Mucosa of descending colon (tissue), 3 donors: ENCODE results near the gene NOC4L. TPM values are rescaled to one million over a fixed set of nuclear protein-coding genes. Genes with fewer than 3 reads are reported as not detected.

ENCODE experiments used
- ATAC-seq: fragments of 200-7000 bp; cut with Tn5 transposase; one replicate; pipeline ENCODE4 v1.9.1; 2020; ENCODE audit warnings: mild to moderate bottlenecking, moderate library complexity
- DNase-seq, 3 donors: peaks; one replicate each; pipeline ENCODE4 v3.0.0-alpha.2; 2020
- H3K36me3 ChIP-seq: fragments of 200-600 bp; one replicate; pipeline ENCODE4 v1.8.0; 2021; ENCODE audit warnings: low read depth, mild to moderate bottlenecking
- H3K4me1 ChIP-seq: fragments of 200-600 bp; one replicate; pipeline ENCODE4 v1.8.0; 2021; ENCODE audit warnings: low read depth, mild to moderate bottlenecking
- H3K4me3 ChIP-seq: fragments of 200-600 bp; one replicate; pipeline ENCODE4 v1.8.0; 2021; ENCODE audit warnings: mild to moderate bottlenecking
- H3K9me3 ChIP-seq: fragments of 200-600 bp; one replicate; pipeline ENCODE4 v1.8.0; 2021; ENCODE audit warnings: mild to moderate bottlenecking
- CTCF ChIP-seq: fragments of 200-600 bp; IDR thresholded peaks from one replicate; pipeline ENCODE4 v1.8.0; 2022; ENCODE audit warnings: antibody characterized with exemption, mild to moderate bottlenecking
- intact Hi-C, 2 donors: fragments of 100-400 bp; cut with DNase I in 1 of 2; cut with micrococcal nuclease in 1 of 2; formaldehyde crosslinking; loops; one replicate each; pipeline versions ENCODE4 v1.11.0 to v1.11.1; 2022; cut with DNase I, micrococcal nuclease
- total RNA-seq, 3 donors: library from RNA; stranded (reverse); fragmentation: NEBNext Ultra II Directional in 2 of 3; extraction: Animal tissue kit (Norgen Biotek cat#: 25700) in 2 of 3; gene quantifications; one replicate each; pipeline versions ENCODE4 v1.2.1 to v1.2.4, GENCODE V29; 2021 to 2023
- donor health status: DM: no; HTN: no; CAD: no; lungs with moderate emphysema.
- donor health status: DM: no; HTN: no; CAD: no.
- donor health status: DM: no; HTN: yes; CAD: no.

NOC4L gene
- total RNA-seq, 3 donors from 2014 or later: 12.9 to 17.5 (median 13.3) TPM

- DNase-seq (no peak), ATAC-seq (no peak)
- H3K36me3 ChIP-seq: no peaks in the 10 kb centered on the region
- H3K4me1 ChIP-seq: no peaks in the 10 kb centered on the region
- peaks cover 4% of the 10 kb centered on the region for H3K9me3 ChIP-seq
- TF ChIP-seq CTCF: no peak
- no peak overlapping the region for H3K4me3 ChIP-seq
- intact Hi-C loops: no loop called here
Measured at GRCh38 chr12:132199101-132199500, 54.8 kb downstream of the NOC4L start.

- no peak for ATAC-seq
- TF ChIP-seq CTCF: no peak
- H3K36me3 ChIP-seq: no peaks in the 10 kb centered on the region
- no peaks in the 10 kb centered on the region for H3K9me3 ChIP-seq
- intact Hi-C loops: no loop called here
- H3K4me3 ChIP-seq: no peak overlapping the region
- DNase-seq: no peak
- no peaks in the 10 kb centered on the region for H3K4me1 ChIP-seq
Measured at GRCh38 chr12:132199526-132200319, 55.5 kb downstream of the NOC4L start.

- TF ChIP-seq CTCF: no peak
- DNase-seq (no peak), ATAC-seq (no peak)
- H3K4me3 ChIP-seq: no peak overlapping the region
- no peaks in the 10 kb centered on the region for H3K4me1 ChIP-seq
- H3K9me3 ChIP-seq: no peaks in the 10 kb centered on the region
- intact Hi-C loops: no loop called here
- no peaks in the 10 kb centered on the region for H3K36me3 ChIP-seq
Measured at GRCh38 chr12:132200800-132201199, 56.5 kb downstream of the NOC4L start.

GRCh38 chr12:132201391-132202120 lies 57.3 kb downstream of the NOC4L start:
- Histone ChIP-seq H3K4me1 (no peaks in the 10 kb centered on the region), H3K4me3 (no peak overlapping the region), H3K9me3 (no peaks in the 10 kb centered on the region), H3K36me3 (no peaks in the 10 kb centered on the region)
- intact Hi-C loops: no loop called here
- no peak for TF ChIP-seq CTCF
- DNase-seq (no peak), ATAC-seq (no peak)

Other genes with a start within 250 kb of the NOC4L start
- gene ULK1, start 249.8 kb upstream of the NOC4L start, total RNA-seq: 10 to 100 TPM; 20.0 to 60.4 (median 28.3) TPM
- 10 to 100 TPM; 21.0 to 28.3 (median 22.9) TPM for gene PUS1, start 215.2 kb upstream of the NOC4L start, total RNA-seq
- gene EP400, start 194.5 kb upstream of the NOC4L start, total RNA-seq: 10 to 100 TPM; 34.9 to 47.8 (median 40.7) TPM
- gene DDX51, start 138 bp upstream of the NOC4L start, total RNA-seq: 10 to 100 TPM; 14.2 to 18.7 (median 15.6) TPM
- 1 to 10 TPM in 1 of 3 donors, under 1 TPM in 1, not detected in 1; 0.43 to 3.7 TPM for gene GALNT9, start 185.1 kb downstream of the NOC4L start, total RNA-seq